ENCODE data around the gene SLC18A2.

The SLC18A2 gene

DNA sequence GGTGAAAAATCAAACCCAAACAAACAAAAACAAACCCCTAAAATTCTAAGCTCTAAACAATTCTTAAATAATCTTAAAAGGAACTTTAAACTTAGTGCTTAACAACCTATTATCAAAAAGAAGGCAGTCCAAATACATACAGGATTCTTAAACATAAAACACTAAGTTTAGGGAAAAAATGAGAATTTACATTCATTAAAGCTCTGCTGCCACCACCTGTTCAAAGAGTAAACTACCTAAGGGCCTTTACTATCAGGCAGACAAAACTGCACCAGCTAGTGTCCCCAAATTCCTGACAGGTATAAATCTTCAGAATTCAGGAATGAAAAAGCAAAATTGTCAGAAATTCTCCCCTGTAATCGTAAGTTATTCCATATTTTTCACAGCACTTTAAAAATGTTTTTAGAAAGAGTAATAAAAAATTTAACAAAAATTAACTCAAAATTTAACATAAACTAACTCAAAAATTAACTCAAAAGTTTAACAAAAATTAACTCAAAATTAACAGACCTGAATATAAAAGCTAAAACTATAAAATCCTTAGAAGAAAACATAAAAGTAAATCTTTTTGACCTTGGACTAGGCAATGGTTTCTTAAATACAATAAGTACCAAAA lies 79.2 kb downstream of the SLC18A2 start:
- Histone ChIP-seq H3K9ac (no peak overlapping the region), H3K9me3 (ENCODE audit: control insufficient read depth, low read length) (no peaks in the 10 kb centered on the region), H3K4me2 (ENCODE audit: low read length) (no peak overlapping the region), H3K4me1 (peaks cover 3% of the 10 kb centered on the region), H2AFZ (no peak overlapping the region), H3K79me2 (peaks cover 21% of the 10 kb centered on the region), H3K27ac (no peak overlapping the region), H3K27me3 (ENCODE audit: control insufficient read depth, insufficient read depth, low read length) (no peaks in the 10 kb centered on the region), H3K4me3 (ENCODE audit: low read depth, low read length) (no peak overlapping the region), H3K36me3 (ENCODE audit: control insufficient read depth, insufficient read depth, low read length) (no peaks in the 10 kb centered on the region)
- TF ChIP-seq, protein P1, sequence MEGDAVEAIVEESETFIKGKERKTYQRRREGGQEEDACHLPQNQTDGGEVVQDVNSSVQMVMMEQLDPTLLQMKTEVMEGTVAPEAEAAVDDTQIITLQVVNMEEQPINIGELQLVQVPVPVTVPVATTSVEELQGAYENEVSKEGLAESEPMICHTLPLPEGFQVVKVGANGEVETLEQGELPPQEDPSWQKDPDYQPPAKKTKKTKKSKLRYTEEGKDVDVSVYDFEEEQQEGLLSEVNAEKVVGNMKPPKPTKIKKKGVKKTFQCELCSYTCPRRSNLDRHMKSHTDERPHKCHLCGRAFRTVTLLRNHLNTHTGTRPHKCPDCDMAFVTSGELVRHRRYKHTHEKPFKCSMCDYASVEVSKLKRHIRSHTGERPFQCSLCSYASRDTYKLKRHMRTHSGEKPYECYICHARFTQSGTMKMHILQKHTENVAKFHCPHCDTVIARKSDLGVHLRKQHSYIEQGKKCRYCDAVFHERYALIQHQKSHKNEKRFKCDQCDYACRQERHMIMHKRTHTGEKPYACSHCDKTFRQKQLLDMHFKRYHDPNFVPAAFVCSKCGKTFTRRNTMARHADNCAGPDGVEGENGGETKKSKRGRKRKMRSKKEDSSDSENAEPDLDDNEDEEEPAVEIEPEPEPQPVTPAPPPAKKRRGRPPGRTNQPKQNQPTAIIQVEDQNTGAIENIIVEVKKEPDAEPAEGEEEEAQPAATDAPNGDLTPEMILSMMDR (IDR thresholded peaks at IDR 0.05): peak; percentile 63

DNA sequence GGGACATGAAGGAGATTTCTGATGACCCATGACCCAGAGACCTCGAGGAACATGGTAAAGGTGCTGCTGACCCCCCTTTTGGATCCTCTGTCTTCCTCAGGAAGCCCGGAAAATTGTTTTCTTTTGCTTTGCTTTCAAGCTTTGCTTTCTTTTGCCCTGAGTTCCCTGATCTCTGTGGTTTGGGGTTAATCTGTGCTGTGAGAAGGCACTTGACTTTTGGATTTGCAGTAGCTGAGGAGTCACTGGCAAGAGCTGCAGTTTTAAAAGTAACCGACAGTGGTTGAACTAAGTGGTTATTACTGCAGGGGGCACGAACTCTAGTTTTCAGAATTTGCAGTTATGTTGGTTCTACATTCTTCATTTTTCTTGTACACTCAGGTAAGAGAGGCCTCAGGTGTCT lies 81.3 kb downstream of the SLC18A2 start:
- no peaks in the 10 kb centered on the region for H3K9me3 ChIP-seq (ENCODE audit: control insufficient read depth, low read length)
- TF ChIP-seq, protein P1 (IDR thresholded peaks at IDR 0.05): no peak
- H3K9ac ChIP-seq: no peak overlapping the region
- no peak overlapping the region for H2AFZ ChIP-seq
- no peak overlapping the region for H3K27ac ChIP-seq
- H3K27me3 ChIP-seq (ENCODE audit: control insufficient read depth, insufficient read depth, low read length): no peaks in the 10 kb centered on the region
- H3K4me2 ChIP-seq (ENCODE audit: low read length): no peak overlapping the region
- no peaks in the 10 kb centered on the region for H3K36me3 ChIP-seq (ENCODE audit: control insufficient read depth, insufficient read depth, low read length)
- no peak overlapping the region for H3K4me3 ChIP-seq (ENCODE audit: low read depth, low read length)
- peaks cover 32% of the 10 kb centered on the region for H3K79me2 ChIP-seq
- peaks cover 13% of the 10 kb centered on the region for H3K4me1 ChIP-seq

DNA sequence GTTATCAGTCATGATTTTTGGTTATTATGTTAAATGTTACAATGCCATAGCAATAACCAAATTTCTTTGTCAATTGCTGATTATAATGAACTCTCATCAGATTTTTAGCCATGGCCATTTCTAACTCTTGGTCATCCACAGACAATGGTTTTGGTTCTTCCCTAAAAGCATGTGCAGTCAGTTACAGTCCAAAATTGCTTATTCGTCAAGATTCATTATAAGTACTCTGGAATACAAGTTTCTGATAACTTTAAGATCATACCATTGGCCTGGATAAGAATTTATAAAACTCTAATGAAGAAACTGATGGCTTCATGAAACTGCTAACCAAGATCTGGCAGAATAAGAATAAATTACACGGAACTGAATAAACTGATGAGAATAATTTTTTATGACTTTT lies 83.5 kb downstream of the SLC18A2 start:
- no peak overlapping the region for H3K4me2 ChIP-seq (ENCODE audit: low read length)
- no peaks in the 10 kb centered on the region for H3K27me3 ChIP-seq (ENCODE audit: control insufficient read depth, insufficient read depth, low read length)
- H3K4me3 ChIP-seq (ENCODE audit: low read depth, low read length): no peak overlapping the region
- no peak overlapping the region for H2AFZ ChIP-seq
- H3K36me3 ChIP-seq (ENCODE audit: control insufficient read depth, insufficient read depth, low read length): no peaks in the 10 kb centered on the region
- no peak overlapping the region for H3K27ac ChIP-seq
- TF ChIP-seq, protein P1 (IDR thresholded peaks at IDR 0.05): no peak
- H3K9me3 ChIP-seq (ENCODE audit: control insufficient read depth, low read length): no peaks in the 10 kb centered on the region
- H3K4me1 ChIP-seq: peaks cover 20% of the 10 kb centered on the region
- no peak overlapping the region for H3K9ac ChIP-seq
- peaks cover 31% of the 10 kb centered on the region for H3K79me2 ChIP-seq

DNA sequence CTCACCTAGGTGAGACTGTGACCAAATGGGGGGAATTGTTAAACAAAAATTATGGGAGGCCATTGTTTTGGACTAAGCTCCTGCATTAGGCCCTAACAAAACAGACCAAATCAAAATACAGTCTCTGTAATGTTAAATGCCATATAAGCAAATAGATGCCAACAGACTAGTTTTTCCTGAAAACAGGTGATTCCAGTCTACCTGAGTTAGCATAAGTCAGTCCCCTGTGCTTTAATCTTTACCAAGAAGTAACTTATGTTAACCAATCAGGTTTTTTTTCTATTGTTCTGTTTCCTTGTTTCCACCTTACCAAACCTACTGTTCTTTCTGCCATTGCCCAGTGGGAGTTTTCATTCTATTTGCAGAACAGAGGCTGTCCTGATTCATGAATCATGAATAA lies 86.3 kb downstream of the SLC18A2 start:
- peaks cover 21% of the 10 kb centered on the region for H3K4me1 ChIP-seq
- TF ChIP-seq, protein P1 (IDR thresholded peaks at IDR 0.05): no peak

More for the DNA sequence above, 86.3 kb downstream of the SLC18A2 start:
- no peaks in the 10 kb centered on the region for H3K9me3 ChIP-seq (ENCODE audit: control insufficient read depth, low read length)
- no peak overlapping the region for H3K4me3 ChIP-seq (ENCODE audit: low read depth, low read length)
- no peaks in the 10 kb centered on the region for H3K27me3 ChIP-seq (ENCODE audit: control insufficient read depth, insufficient read depth, low read length)
- peak overlapping the region; percentile 3 for H3K4me2 ChIP-seq (ENCODE audit: low read length)
- no peak overlapping the region for H3K27ac ChIP-seq
- H3K9ac ChIP-seq: no peak overlapping the region
- peaks cover 52% of the 10 kb centered on the region for H3K79me2 ChIP-seq
- no peaks in the 10 kb centered on the region for H3K36me3 ChIP-seq (ENCODE audit: control insufficient read depth, insufficient read depth, low read length)
- no peak overlapping the region for H2AFZ ChIP-seq

Measured in parathyroid adenoma (tissue), 2 donors.